GM12878 (cell line): ENCODE data around the gene NDUFAF5. TPM values are rescaled to one million over a fixed set of nuclear protein-coding genes. Genes with fewer than 3 reads are reported as not detected.

Source experiments
- ATAC-seq: fragments of 200-7000 bp; cut with Tn5 transposase; 3 replicates; pipeline ENCODE4 v1.9.1; 2020; ENCODE audit warnings: mild to moderate bottlenecking, moderate library complexity
- BruUV-seq: library from RNA; stranded (reverse); fragments of 400-500 nt; replicated peaks from 2 replicates; lab custom pipeline; 2021; lab: Mats Ljungman, UMichigan
- CTCF ChIA-PET: fragments of 300-600 bp; sonication (Branson Sonifier 250); formaldehyde crosslinking; extraction: SDS; loops from one replicate; lab custom pipeline; 2021; ENCODE audit warnings: inconsistent platforms; lab: Yijun Ruan, JAX
- POLR2A ChIA-PET: fragments of 350-600 bp; formaldehyde crosslinking; extraction: SDS; loops from one replicate; lab custom pipeline; 2021; ENCODE audit warnings: inconsistent platforms; lab: Charles Lee
- RAD21 ChIA-PET: fragments of 300-600 bp; sonication (Branson Sonifier 250); formaldehyde crosslinking; loops from one replicate; lab custom pipeline; 2023; ENCODE audit warnings: antibody characterized with exemption; ENCODE audit not compliant: unreplicated experiment; lab: Charles Lee
- SMC1A ChIA-PET: fragments of 300-600 bp; sonication (Branson Sonifier 250); formaldehyde crosslinking; loops from one replicate; lab custom pipeline; 2023; ENCODE audit not compliant: unreplicated experiment, uncharacterized antibody; lab: Charles Lee
- DNase-seq: peaks from one replicate; pipeline ENCODE4 v3.0.0-alpha.2; 2011; ENCODE audit warnings: low read depth, low spot score
- FAIRE-seq: peaks from 3 replicates; lab custom pipeline; 2011; peaks lifted over from hg19 to GRCh38; lab: Jason Lieb, UNC
- H2AFZ ChIP-seq: 2 replicates; pipeline ENCODE4 v1.6.0; 2011; ENCODE audit warnings: low read depth, low read length, control low read depth; ENCODE audit not compliant: control insufficient read depth
- H3K27ac ChIP-seq: 2 replicates; pipeline ENCODE4 v1.5.1; 2011; ENCODE audit warnings: control low read depth; ENCODE audit not compliant: control insufficient read depth, insufficient read depth
- H3K27me3 ChIP-seq, 2 experiments: replicated peaks in 1 of 2; 2 replicates each; pipeline versions ENCODE4 v1.6.0 to v1.6.1; 2011; ENCODE audit warnings: low read length in 1 of 2; ENCODE audit not compliant: control insufficient read depth in 2 of 2, insufficient read depth in 2 of 2
- H3K36me3 ChIP-seq, 2 experiments: 2 replicates each; pipeline ENCODE4 v1.5.1; 2011; ENCODE audit warnings: low read length in 1 of 2; ENCODE audit not compliant: control insufficient read depth in 2 of 2, insufficient read depth in 2 of 2
- H3K4me1 ChIP-seq: 2 replicates; pipeline ENCODE4 v1.6.1; 2011; ENCODE audit warnings: mild to moderate bottlenecking, low read length, moderate library complexity, mixed read lengths; ENCODE audit not compliant: control insufficient read depth, insufficient read depth
- H3K4me2 ChIP-seq: 2 replicates; pipeline ENCODE4 v1.6.0; 2011; ENCODE audit warnings: control low read depth; ENCODE audit not compliant: control insufficient read depth, insufficient read depth
- H3K4me3 ChIP-seq: fragments of 200-600 bp; sonication (generic); 2 replicates; pipeline ENCODE4 v1.5.1; 2016
- H3K79me2 ChIP-seq: 2 replicates; pipeline ENCODE4 v1.6.0; 2011; ENCODE audit warnings: low read length; ENCODE audit not compliant: control insufficient read depth, insufficient read depth
- H3K9ac ChIP-seq: 2 replicates; pipeline ENCODE4 v1.8.0; 2011; ENCODE audit warnings: low read length, control low read depth, mixed read lengths; ENCODE audit not compliant: control insufficient read depth, insufficient read depth
- H3K9me3 ChIP-seq: replicated peaks from 3 replicates; pipeline ENCODE4 v1.5.1; 2011; ENCODE audit warnings: mild to moderate bottlenecking, low read length; ENCODE audit not compliant: control insufficient read depth, insufficient read depth
- H4K20me1 ChIP-seq: 2 replicates; pipeline ENCODE4 v1.6.0; 2011; ENCODE audit not compliant: control insufficient read depth, insufficient read depth
- CBFB ChIP-seq: IDR thresholded peaks from 2 replicates; pipeline ENCODE4 v1.6.1; 2016; ENCODE audit warnings: antibody characterized with exemption, low read depth
- CBX5 ChIP-seq: sonication (generic); IDR thresholded peaks from 2 replicates; pipeline ENCODE4 v1.6.1; 2016; ENCODE audit warnings: low read depth, moderate library complexity, mild to moderate bottlenecking, inconsistent platforms
- ESRRA ChIP-seq: IDR thresholded peaks from 2 replicates; pipeline ENCODE4 v1.6.1; 2012; ENCODE audit warnings: mild to moderate bottlenecking, low read length, improper control_type of control experiment
- FOXK2 ChIP-seq: fragments of 450-650 bp; IDR thresholded peaks from 2 replicates; pipeline ENCODE4 v1.6.1; 2017; ENCODE audit warnings: mild to moderate bottlenecking, moderate library complexity
- FOXM1 ChIP-seq: IDR thresholded peaks from 2 replicates; pipeline ENCODE4 v1.6.1; 2012; ENCODE audit warnings: low read depth, mild to moderate bottlenecking, inconsistent platforms, low read length, moderate library complexity
- GABPA ChIP-seq: IDR thresholded peaks from 2 replicates; pipeline ENCODE4 v1.6.1; 2014; ENCODE audit warnings: antibody characterized with exemption, low read depth, mild to moderate bottlenecking, inconsistent platforms
- HCFC1 ChIP-seq: fragments of 150-350 bp; IDR thresholded peaks from 2 replicates; pipeline ENCODE4 v1.6.1; 2014; ENCODE audit warnings: low read length
- KAT2A ChIP-seq: conservative IDR thresholded peaks from 2 replicates; pipeline ENCODE4 v1.6.1; 2011; ENCODE audit warnings: low read depth, low read length; ENCODE audit not compliant: control insufficient read depth
- KLF5 ChIP-seq: fragments of 450-650 bp; IDR thresholded peaks from 2 replicates; pipeline ENCODE4 v1.6.1; 2014; ENCODE audit warnings: mild to moderate bottlenecking; ENCODE audit not compliant: partially characterized antibody
- MTA3 ChIP-seq: IDR thresholded peaks from 2 replicates; pipeline ENCODE4 v1.6.1; 2012; ENCODE audit warnings: low read length, inconsistent platforms, borderline replicate concordance
- NR2F1 ChIP-seq: fragments of 450-650 bp; conservative IDR thresholded peaks from 2 replicates; pipeline ENCODE4 v1.6.1; 2017; ENCODE audit warnings: mild to moderate bottlenecking
- POLR2AphosphoS2 ChIP-seq: IDR thresholded peaks from 2 replicates; pipeline ENCODE4 v1.6.1; 2011; ENCODE audit warnings: low read depth, mild to moderate bottlenecking, low read length, improper control_type of control experiment, moderate library complexity
- RAD21 ChIP-seq: IDR thresholded peaks from 2 replicates; pipeline ENCODE4 v1.6.1; 2011; ENCODE audit warnings: mild to moderate bottlenecking, low read depth, low read length, moderate library complexity; ENCODE audit not compliant: insufficient read depth
- TCF7 ChIP-seq: IDR thresholded peaks from 2 replicates; pipeline ENCODE4 v1.6.1; 2014; ENCODE audit warnings: antibody characterized with exemption, borderline replicate concordance
- WRNIP1 ChIP-seq: IDR thresholded peaks from 2 replicates; pipeline ENCODE4 v1.6.1; 2011; ENCODE audit warnings: low read depth, low read length, improper control_type of control experiment, borderline replicate concordance
- ZSCAN29 ChIP-seq: fragments of 450-650 bp; IDR thresholded peaks from 2 replicates; pipeline ENCODE4 v1.6.1; 2017; ENCODE audit warnings: mild to moderate bottlenecking, moderate library complexity
- WGBS: methylation state at CpG from one replicate; pipeline ENCODE4 v1.1.6; 2016; ENCODE audit warnings: low lambda C conversion rate; ENCODE audit not compliant: insufficient replicate concordance, insufficient coverage; ENCODE audit errors: missing lambda C conversion rate; 5-methylcytosine and 5-hydroxymethylcytosine counted together
- in situ Hi-C: fragments of 300-500 bp; cut with MboI; formaldehyde crosslinking; loops from 9 replicates; pipeline ENCODE4 v1.14.3; 2018; ENCODE audit warnings: mixed read lengths
- intact Hi-C: fragments of 100-400 bp; cut with micrococcal nuclease; formaldehyde crosslinking; loops from one replicate; pipeline ENCODE4 v1.14.2; 2022; ENCODE audit not compliant: unreplicated experiment
- polyA plus RNA-seq, 11 experiments: library from polyadenylated mRNA; depleted of rRNA in 4 of 11; unstranded in 6 of 11; stranded (reverse) in 5 of 11; fragments of >200 nt; fragmentation: Nextera tagmentation in 4 of 11; fragmentation: Illumina TruSeq in 1 of 11; extraction: Ambion mirVana in 4 of 11; extraction: Trizol in 1 of 11; gene quantifications; 1 replicate in 1 of 11; 2 replicates in 10 of 11; pipeline versions ENCODE4 v1.2.1 to v1.2.3, GENCODE V29; 2011 to 2016; ENCODE audit warnings: inconsistent platforms in 2 of 11, missing spikeins in 2 of 11, low read depth in 1 of 11
- total RNA-seq, 4 experiments: library from RNA; depleted of rRNA in 3 of 4; stranded (reverse); fragments of >200 nt in 3 of 4; fragmentation: Illumina TruSeq in 1 of 4; extraction: Trizol in 1 of 4; gene quantifications; 2 replicates each; pipeline versions ENCODE4 v1.2.1 to v1.2.3, GENCODE V29; 2013 to 2021
- TF ChIP-seq, protein P1 (sequence below): fragments of 450-650 bp; IDR thresholded peaks from 2 replicates; pipeline ENCODE4 v1.6.1; 2018; ENCODE audit warnings: borderline replicate concordance, mild to moderate bottlenecking; ENCODE audit not compliant: partially characterized antibody

The NDUFAF5 gene
- total and polyA plus RNA-seq, 10 of the 15 experiments (the other 5 are each of a cell fraction or from before 2014, with no cell fraction given) = 15.6 to 36.9 (median 28.0) TPM

- H2AFZ ChIP-seq = no peak overlapping the region
- RAD21 ChIA-PET = no interaction called here
- FAIRE-seq (no peak), ATAC-seq (no peak), DNase-seq (no peak)
- TF ChIP-seq CBX5 = 0 out of 2 replicates have a peak, but pooled peaks have one; percentile 3
- TF ChIP-seq RAD21 = no peak
- intact Hi-C loops (no loop called here), in situ Hi-C loops (no loop called here)
- H3K9me3 ChIP-seq = peaks cover 15% of the 10 kb centered on the region
- no peaks in the 10 kb centered on the region for H4K20me1 ChIP-seq
- SMC1A ChIA-PET = interaction anchor here (1.1 kb wide), 1 partner anchor 13 kb away, joined by 3 read pairs; no protein-coding TSS in a partner anchor
- CTCF ChIA-PET = interaction anchor here (2.0 to 2.8 kb wide), 2 partner anchors 11 to 219 kb away, joined by 4 to 12 read pairs; no protein-coding TSS in a partner anchor
- H3K27ac ChIP-seq = no peak overlapping the region
- TSS peak; percentile 2 for BruUV-seq
- no peaks in the 10 kb centered on the region for H3K4me1 ChIP-seq
- H3K4me3 ChIP-seq = no peak overlapping the region
- no peaks in the 10 kb centered on the region for H3K79me2 ChIP-seq
- POLR2A ChIA-PET = no interaction called here
- peaks cover 4 to 38% of the 10 kb centered on the region in 2 experiments for H3K36me3 ChIP-seq
- H3K4me2 ChIP-seq = no peak overlapping the region
- no peak overlapping the region for H3K9ac ChIP-seq
- no peaks in the 10 kb centered on the region for H3K27me3 ChIP-seq
These were observed 19.5 kb upstream of the NDUFAF5 start for GRCh38 chr20:13765299-13765698.

- ATAC-seq = no peak
- RAD21 ChIA-PET = no interaction called here
- BruUV-seq = no TSS peak
- H3K9me3 ChIP-seq = peaks cover 15% of the 10 kb centered on the region
- H2AFZ ChIP-seq = no peak overlapping the region
- no peak overlapping the region for H3K4me3 ChIP-seq
- intact Hi-C loops = no loop called here
- H4K20me1 ChIP-seq = no peaks in the 10 kb centered on the region
- no peak for FAIRE-seq
- CTCF ChIA-PET = interaction anchor here (0.9 to 2.8 kb wide), 4 partner anchors 11 to 219 kb away, joined by 3 to 12 read pairs (median 5); no protein-coding TSS in a partner anchor
- no peak for DNase-seq
- H3K79me2 ChIP-seq = no peaks in the 10 kb centered on the region
- H3K4me2 ChIP-seq = no peak overlapping the region
- peaks cover 4 to 40% of the 10 kb centered on the region in 2 experiments for H3K36me3 ChIP-seq
- no peak overlapping the region for H3K9ac ChIP-seq
- 95% methylated on average over 1 of the region's 1 CpG for WGBS
- SMC1A ChIA-PET = interaction anchor here (0.7 to 1.2 kb wide), 3 partner anchors 9 to 155 kb away, joined by 3 to 4 read pairs (median 4); no protein-coding TSS in a partner anchor
- no peak overlapping the region for H3K27ac ChIP-seq
- no peaks in the 10 kb centered on the region for H3K4me1 ChIP-seq
- no peaks in the 10 kb centered on the region for H3K27me3 ChIP-seq
- in situ Hi-C loops = no loop called here
- POLR2A ChIA-PET = no interaction called here
- TF ChIP-seq WRNIP1 = no peak
- no peak for TF ChIP-seq ESRRA
- TF ChIP-seq KAT2A = no peak
- TF ChIP-seq GABPA = no peak
- TF ChIP-seq FOXM1 = no peak
- no peak for TF ChIP-seq HCFC1
- TF ChIP-seq, protein P1, sequence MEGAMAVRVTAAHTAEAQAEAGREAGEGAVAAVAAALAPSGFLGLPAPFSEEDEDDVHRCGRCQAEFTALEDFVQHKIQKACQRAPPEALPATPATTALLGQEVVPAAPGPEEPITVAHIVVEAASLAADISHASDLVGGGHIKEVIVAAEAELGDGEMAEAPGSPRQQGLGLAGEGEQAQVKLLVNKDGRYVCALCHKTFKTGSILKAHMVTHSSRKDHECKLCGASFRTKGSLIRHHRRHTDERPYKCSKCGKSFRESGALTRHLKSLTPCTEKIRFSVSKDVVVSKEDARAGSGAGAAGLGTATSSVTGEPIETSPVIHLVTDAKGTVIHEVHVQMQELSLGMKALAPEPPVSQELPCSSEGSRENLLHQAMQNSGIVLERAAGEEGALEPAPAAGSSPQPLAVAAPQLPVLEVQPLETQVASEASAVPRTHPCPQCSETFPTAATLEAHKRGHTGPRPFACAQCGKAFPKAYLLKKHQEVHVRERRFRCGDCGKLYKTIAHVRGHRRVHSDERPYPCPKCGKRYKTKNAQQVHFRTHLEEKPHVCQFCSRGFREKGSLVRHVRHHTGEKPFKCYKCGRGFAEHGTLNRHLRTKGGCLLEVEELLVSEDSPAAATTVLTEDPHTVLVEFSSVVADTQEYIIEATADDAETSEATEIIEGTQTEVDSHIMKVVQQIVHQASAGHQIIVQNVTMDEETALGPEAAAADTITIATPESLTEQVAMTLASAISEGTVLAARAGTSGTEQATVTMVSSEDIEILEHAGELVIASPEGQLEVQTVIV = no peak
- TF ChIP-seq CBX5 = 0 out of 2 replicates have a peak, but pooled peaks have one; percentile 13
- TF ChIP-seq CBFB = no peak
- no peak for TF ChIP-seq MTA3
- TF ChIP-seq POLR2AphosphoS2 = no peak
- no peak for TF ChIP-seq NR2F1
- no peak for TF ChIP-seq FOXK2
- TF ChIP-seq ZSCAN29 = no peak
- no peak for TF ChIP-seq TCF7
- peak; percentile 42 for TF ChIP-seq KLF5
These were observed 18.9 kb upstream of the NDUFAF5 start for GRCh38 chr20:13765868-13766416.
